Spleen (tissue), 7 donors: Measurements from ENCODE around the gene CSRP1.

Source experiments
- POLR2A ChIP-seq, 3 donors: fragments of 450-650 bp; IDR thresholded peaks; one replicate each; pipeline ENCODE4 v1.5.1; 2017; ENCODE audit warnings: antibody characterized with exemption in 3 of 3, mild to moderate bottlenecking in 1 of 3
- TF ChIP-seq, protein P1 (sequence below), 11 experiments: fragments of 200-600 bp in 7 of 11; fragments of 450-650 bp in 4 of 11; sonication (generic) in 4 of 11; IDR thresholded peaks in 8 of 11; conservative IDR thresholded peaks in 3 of 11; 1 replicate in 7 of 11; 2 replicates in 4 of 11; pipeline versions ENCODE4 v1.4.0 to v1.8.0; 2016 to 2021; ENCODE audit warnings: antibody characterized with exemption in 11 of 11, inconsistent platforms in 4 of 11, mild to moderate bottlenecking in 1 of 11
- donor health status: DM: no; HTN: no; CAD: no; lungs with moderate emphysema.
- donor health status: DM: no; HTN: no; CAD: no.
- donor health status: DM: no; HTN: no; CAD: no.

DNA sequence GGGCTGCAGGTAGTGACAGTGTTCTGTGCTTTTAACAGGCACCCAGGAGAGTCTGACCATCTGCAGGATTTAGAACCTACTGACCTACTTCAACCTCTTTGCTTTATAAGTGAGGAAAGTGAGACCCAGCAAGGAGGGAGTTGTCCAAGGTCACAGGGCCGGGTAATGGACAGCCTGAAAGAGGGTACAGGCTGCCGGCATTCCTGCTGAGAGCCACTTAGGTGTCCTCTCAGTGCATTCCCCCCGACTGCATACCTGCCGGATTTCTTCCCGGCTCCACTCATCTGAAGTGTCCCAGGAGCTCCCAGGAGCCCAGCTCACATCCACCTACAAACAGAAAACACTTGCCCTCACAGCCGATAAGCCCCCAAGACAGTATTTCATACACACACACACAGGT is 51.8 kb downstream of the CSRP1 start:
- TF ChIP-seq POLR2A (IDR thresholded peaks at IDR 0.05), result no peak
- TF ChIP-seq, protein P1, sequence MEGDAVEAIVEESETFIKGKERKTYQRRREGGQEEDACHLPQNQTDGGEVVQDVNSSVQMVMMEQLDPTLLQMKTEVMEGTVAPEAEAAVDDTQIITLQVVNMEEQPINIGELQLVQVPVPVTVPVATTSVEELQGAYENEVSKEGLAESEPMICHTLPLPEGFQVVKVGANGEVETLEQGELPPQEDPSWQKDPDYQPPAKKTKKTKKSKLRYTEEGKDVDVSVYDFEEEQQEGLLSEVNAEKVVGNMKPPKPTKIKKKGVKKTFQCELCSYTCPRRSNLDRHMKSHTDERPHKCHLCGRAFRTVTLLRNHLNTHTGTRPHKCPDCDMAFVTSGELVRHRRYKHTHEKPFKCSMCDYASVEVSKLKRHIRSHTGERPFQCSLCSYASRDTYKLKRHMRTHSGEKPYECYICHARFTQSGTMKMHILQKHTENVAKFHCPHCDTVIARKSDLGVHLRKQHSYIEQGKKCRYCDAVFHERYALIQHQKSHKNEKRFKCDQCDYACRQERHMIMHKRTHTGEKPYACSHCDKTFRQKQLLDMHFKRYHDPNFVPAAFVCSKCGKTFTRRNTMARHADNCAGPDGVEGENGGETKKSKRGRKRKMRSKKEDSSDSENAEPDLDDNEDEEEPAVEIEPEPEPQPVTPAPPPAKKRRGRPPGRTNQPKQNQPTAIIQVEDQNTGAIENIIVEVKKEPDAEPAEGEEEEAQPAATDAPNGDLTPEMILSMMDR (IDR thresholded peaks at IDR 0.05 in 8 of 11, conservative IDR thresholded peaks at IDR 0.05 in 3 of 11), result no peak
